SK-N-MC (cell line): ENCODE data around the gene MOCOS.

Source experiments
- DNase-seq: peaks from one replicate; pipeline ENCODE4 v3.0.0-alpha.2; 2011; ENCODE audit warnings: low read depth, low spot score
- H3K27ac ChIP-seq: fragments of 200-600 bp; sonication (generic); 2 replicates; pipeline ENCODE4 v1.5.1; 2016; ENCODE audit warnings: mixed run types
- H3K36me3 ChIP-seq: fragments of 200-600 bp; sonication (generic); 2 replicates; pipeline ENCODE4 v1.6.1; 2017; ENCODE audit warnings: antibody characterized with exemption, low read length, mixed read lengths; ENCODE audit not compliant: insufficient read depth
- H3K4me3 ChIP-seq: fragments of 200-600 bp; sonication (generic); 2 replicates; pipeline ENCODE4 v1.5.1; 2016
- H3K9ac ChIP-seq: fragments of 200-600 bp; sonication (generic); 2 replicates; pipeline ENCODE4 v1.8.0; 2017; ENCODE audit warnings: mixed run types, mixed read lengths; ENCODE audit not compliant: insufficient read length
- H3K9me3 ChIP-seq: fragments of 200-600 bp; sonication (generic); 2 replicates; pipeline ENCODE4 v1.6.1; 2017; ENCODE audit warnings: low read depth, mild to moderate bottlenecking, antibody characterized with exemption, low read length, moderate library complexity, mixed read lengths
- EZH2 ChIP-seq: fragments of 200-600 bp; sonication (generic); IDR thresholded peaks from one replicate; pipeline ENCODE4 v1.6.1; 2017; ENCODE audit warnings: antibody characterized with exemption
- FOXP2 ChIP-seq: optimal IDR thresholded peaks from 2 replicates; pipeline ENCODE3; 2011; ENCODE audit warnings: mild to moderate bottlenecking, moderate library complexity; ENCODE audit not compliant: insufficient read depth; ENCODE audit errors: extremely low read length, control extremely low read depth
- POLR2AphosphoS5 ChIP-seq: IDR thresholded peaks from 2 replicates; pipeline ENCODE4 v1.6.1; 2012; ENCODE audit warnings: mild to moderate bottlenecking, low read depth, low read length, borderline replicate concordance

The MOCOS gene

DNA sequence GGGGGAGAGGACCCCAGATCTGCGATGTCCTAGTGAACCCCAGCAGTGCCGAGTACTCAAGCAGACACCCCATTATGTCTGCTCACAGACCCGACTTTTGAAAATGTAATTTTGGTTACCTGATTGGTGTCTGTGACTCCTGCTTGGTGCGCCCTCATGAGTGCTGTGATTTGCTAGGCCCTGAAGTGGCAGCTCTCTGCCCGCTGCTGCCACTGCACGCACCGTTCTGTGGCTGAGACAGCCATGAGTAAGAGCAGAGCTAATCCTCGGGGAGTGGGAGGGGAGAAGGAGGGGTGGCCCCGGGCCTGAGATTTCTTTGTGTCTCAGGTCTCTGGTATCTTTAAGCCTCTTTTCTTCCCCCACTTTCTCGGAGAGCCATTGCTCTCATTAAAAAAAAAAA, 128.4 kb downstream of the MOCOS start:
- no peak for DNase-seq
- no peak overlapping the region for H3K4me3 ChIP-seq
- H3K9ac ChIP-seq, result no peak overlapping the region
- no peaks in the 10 kb centered on the region for H3K9me3 ChIP-seq
- TF ChIP-seq EZH2, result no peak
- no peak for TF ChIP-seq FOXP2
- TF ChIP-seq POLR2AphosphoS5, result no peak
- H3K36me3 ChIP-seq, result no peaks in the 10 kb centered on the region
- no peak overlapping the region for H3K27ac ChIP-seq

DNA sequence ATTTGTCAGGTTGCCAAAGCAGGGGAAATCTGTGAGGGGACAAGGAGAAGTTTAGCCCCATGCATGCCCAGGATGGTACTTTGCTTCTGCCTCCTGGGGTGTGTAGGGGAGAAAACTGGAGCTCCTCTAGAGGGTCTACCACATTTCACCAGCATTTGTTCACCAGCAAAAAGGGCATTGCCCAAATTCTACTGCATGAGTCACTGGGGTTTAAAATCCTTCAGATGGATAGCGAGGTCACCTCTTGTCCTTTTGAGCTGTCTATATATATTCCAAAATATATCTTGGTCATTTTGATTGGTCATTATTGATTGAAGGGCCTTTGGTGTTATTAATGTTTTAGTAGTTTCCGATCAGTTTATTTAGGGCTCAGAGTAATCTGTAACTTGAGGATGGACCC, 128.9 kb downstream of the MOCOS start:
- TF ChIP-seq EZH2 (no peak), FOXP2 (no peak)
- no peak overlapping the region for H3K9ac ChIP-seq
- no peak overlapping the region for H3K4me3 ChIP-seq
- DNase-seq, result no peak
- H3K27ac ChIP-seq, result no peak overlapping the region
- H3K36me3 ChIP-seq, result no peaks in the 10 kb centered on the region
- H3K9me3 ChIP-seq, result no peaks in the 10 kb centered on the region
